Keratinocyte (primary cell): ENCODE results near the gene HOXD4. TPM values are rescaled to one million over a fixed set of nuclear protein-coding genes. Genes with fewer than 3 reads are reported as not detected.

Source experiments
- DNase-seq: peaks from one replicate; pipeline ENCODE4 v3.0.0-alpha.2; 2011; ENCODE audit warnings: low read depth, missing footprints, low spot score
- FAIRE-seq: peaks from 2 replicates; lab custom pipeline; 2011; peaks lifted over from hg19 to GRCh38; lab: Jason Lieb, UNC
- H2AFZ ChIP-seq: 2 replicates; pipeline ENCODE4 v1.6.0; 2012; ENCODE audit warnings: low read length, control low read depth, inconsistent platforms; ENCODE audit not compliant: control insufficient read depth
- H3K27ac ChIP-seq: 2 replicates; pipeline ENCODE4 v1.5.1; 2011; ENCODE audit warnings: low read length; ENCODE audit not compliant: control insufficient read depth, insufficient read depth
- H3K27me3 ChIP-seq: 3 replicates; pipeline ENCODE4 v1.6.0; 2011; ENCODE audit warnings: low read length; ENCODE audit not compliant: control insufficient read depth, insufficient read depth; ENCODE audit errors: extremely low read depth
- H3K36me3 ChIP-seq, 2 experiments: 2 replicates in 1 of 2; 3 replicates in 1 of 2; pipeline ENCODE4 v1.5.1; 2011; ENCODE audit warnings: low read length in 2 of 2, mild to moderate bottlenecking in 1 of 2; ENCODE audit not compliant: control insufficient read depth in 2 of 2, insufficient read depth in 2 of 2; ENCODE audit errors: extremely low read depth in 1 of 2
- H3K4me1 ChIP-seq: 3 replicates; pipeline ENCODE4 v1.5.1; 2011; ENCODE audit warnings: low read length; ENCODE audit not compliant: control insufficient read depth, insufficient read depth; ENCODE audit errors: extremely low read depth
- H3K4me2 ChIP-seq: 3 replicates; pipeline ENCODE4 v1.6.0; 2011; ENCODE audit warnings: low read depth, low read length; ENCODE audit not compliant: control insufficient read depth, insufficient read depth; ENCODE audit errors: extremely low read depth
- H3K4me3 ChIP-seq, 3 experiments: fragments of 200-600 bp in 1 of 3; sonication (generic) in 1 of 3; 2 replicates in 2 of 3; 3 replicates in 1 of 3; pipeline ENCODE4 v1.5.1; 2011 to 2016; ENCODE audit warnings: low read length in 3 of 3, mild to moderate bottlenecking in 3 of 3, control low read depth in 2 of 3, inconsistent platforms in 1 of 3, low read depth in 1 of 3, mixed read lengths in 1 of 3, mixed run types in 1 of 3, moderate library complexity in 1 of 3; ENCODE audit not compliant: control insufficient read depth in 2 of 3, insufficient read depth in 2 of 3; ENCODE audit errors: extremely low read depth in 1 of 3
- H3K79me2 ChIP-seq: 2 replicates; pipeline ENCODE4 v1.6.0; 2012; ENCODE audit warnings: low read length; ENCODE audit not compliant: control insufficient read depth, insufficient read depth
- H3K9ac ChIP-seq: 3 replicates; pipeline ENCODE4 v1.6.0; 2011; ENCODE audit warnings: low read length; ENCODE audit not compliant: control insufficient read depth, insufficient read depth; ENCODE audit errors: extremely low read depth
- H3K9me1 ChIP-seq: 3 replicates; pipeline ENCODE4 v1.6.0; 2011; ENCODE audit warnings: low read length; ENCODE audit not compliant: control insufficient read depth, insufficient read depth; ENCODE audit errors: extremely low read depth
- H3K9me3 ChIP-seq: 2 replicates; pipeline ENCODE4 v1.5.1; 2012; ENCODE audit warnings: low read depth, low read length; ENCODE audit not compliant: control insufficient read depth
- H4K20me1 ChIP-seq: 3 replicates; pipeline ENCODE4 v1.6.0; 2011; ENCODE audit warnings: low read length; ENCODE audit not compliant: control insufficient read depth, insufficient read depth; ENCODE audit errors: extremely low read depth
- CTCF ChIP-seq, 3 experiments: IDR thresholded peaks in 1 of 3; conservative IDR thresholded peaks in 1 of 3; optimal IDR thresholded peaks in 1 of 3; 2 replicates in 2 of 3; 3 replicates in 1 of 3; pipeline versions ENCODE3 to v1.5.1; 2011; ENCODE audit warnings: low read length in 3 of 3, mild to moderate bottlenecking in 3 of 3, moderate library complexity in 2 of 3, control low read depth in 1 of 3, inconsistent platforms in 1 of 3; ENCODE audit not compliant: insufficient read depth in 2 of 3; ENCODE audit errors: extremely low read depth in 1 of 3
- EZH2 ChIP-seq: IDR thresholded peaks from one replicate; pipeline ENCODE4 v1.6.1; 2012; ENCODE audit warnings: inconsistent platforms, mild to moderate bottlenecking, low read length, moderate library complexity
- dilution Hi-C: fragments of 300-500 bp; cut with MboI; formaldehyde crosslinking; loops from one replicate; pipeline ENCODE4 v1.7.0; 2020; ENCODE audit warnings: low sequenced_read_pairs; ENCODE audit not compliant: extremely low pct_ligation_motif_present
- polyA plus RNA-seq, 5 experiments: library from polyadenylated mRNA; depleted of rRNA in 3 of 5; stranded (reverse) in 3 of 5; stranded (forward) in 1 of 5; unstranded in 1 of 5; fragments of >200 nt; gene quantifications; 1 replicate in 1 of 5; 2 replicates in 3 of 5; 3 replicates in 1 of 5; pipeline versions ENCODE4 v1.2.1 to v1.2.3, GENCODE V29; 2011 to 2012; ENCODE audit warnings: missing spikeins in 2 of 5, low read depth in 1 of 5, low replicate concordance in 1 of 5

The HOXD4 gene
- polyA plus RNA-seq, 1 donor (not counting 4 experiments of a cell fraction or from before 2014, with no cell fraction given) = not detected

DNA sequence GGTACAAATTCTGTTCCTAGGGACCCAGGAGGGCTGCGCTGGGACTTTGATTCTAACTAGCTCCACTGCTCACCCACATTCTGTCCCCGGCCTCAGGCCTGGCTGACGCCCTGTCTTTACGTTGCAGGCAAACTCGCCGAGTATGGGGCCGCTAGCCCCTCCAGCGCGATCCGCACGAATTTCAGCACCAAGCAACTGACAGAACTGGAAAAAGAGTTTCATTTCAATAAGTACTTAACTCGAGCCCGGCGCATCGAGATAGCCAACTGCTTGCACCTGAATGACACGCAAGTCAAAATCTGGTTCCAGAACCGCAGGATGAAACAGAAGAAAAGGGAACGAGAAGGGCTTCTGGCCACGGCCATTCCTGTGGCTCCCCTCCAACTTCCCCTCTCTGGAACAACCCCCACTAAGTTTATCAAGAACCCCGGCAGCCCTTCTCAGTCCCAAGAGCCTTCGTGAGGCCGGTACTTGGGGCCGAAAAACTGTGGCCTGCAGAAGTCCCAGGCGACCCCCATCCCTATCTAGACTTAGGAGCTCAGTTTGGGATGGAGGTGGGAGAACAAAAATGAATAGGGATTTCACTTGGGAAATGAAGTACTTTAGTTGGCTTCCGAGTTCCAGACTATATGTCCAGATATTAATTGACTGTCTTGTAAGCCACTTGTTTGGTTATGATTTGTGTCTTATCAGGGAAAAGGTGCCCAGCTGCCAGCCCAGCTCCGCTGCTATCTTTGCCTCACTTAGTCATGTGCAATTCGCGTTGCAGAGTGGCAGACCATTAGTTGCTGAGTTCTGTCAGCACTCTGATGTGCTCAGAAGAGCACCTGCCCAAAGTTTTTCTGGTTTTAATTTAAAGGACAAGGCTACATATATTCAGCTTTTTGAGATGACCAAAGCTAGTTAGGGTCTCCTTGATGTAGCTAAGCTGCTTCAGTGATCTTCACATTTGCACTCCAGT lies 38.6 kb downstream of the HOXD4 start:
- Histone ChIP-seq H3K4me1 (peaks cover 6% of the 10 kb centered on the region), H3K9ac (no peak overlapping the region), H3K36me3 (no peaks in the 10 kb centered on the region), H2AFZ (no peak overlapping the region), H3K9me1 (no peaks in the 10 kb centered on the region), H3K4me3 (no peak overlapping the region), H3K27ac (no peak overlapping the region), H3K9me3 (no peaks in the 10 kb centered on the region), H3K4me2 (no peak overlapping the region), H3K79me2 (no peaks in the 10 kb centered on the region), H3K27me3 (peaks cover 60% of the 10 kb centered on the region), H4K20me1 (no peaks in the 10 kb centered on the region)
- no peak for DNase-seq
- FAIRE-seq = no peak
- TF ChIP-seq EZH2 (peak; percentile 83), CTCF (optimal IDR thresholded peaks at IDR 0.05 in 1 of 3, IDR thresholded peaks at IDR 0.05 in 1 of 3, conservative IDR thresholded peaks at IDR 0.05 in 1 of 3; ENCODE audit: extremely low read depth in 1 of 3, insufficient read depth in 2 of 3, low read length in 3 of 3) (no peak)
- dilution Hi-C loops = no loop called here

DNA sequence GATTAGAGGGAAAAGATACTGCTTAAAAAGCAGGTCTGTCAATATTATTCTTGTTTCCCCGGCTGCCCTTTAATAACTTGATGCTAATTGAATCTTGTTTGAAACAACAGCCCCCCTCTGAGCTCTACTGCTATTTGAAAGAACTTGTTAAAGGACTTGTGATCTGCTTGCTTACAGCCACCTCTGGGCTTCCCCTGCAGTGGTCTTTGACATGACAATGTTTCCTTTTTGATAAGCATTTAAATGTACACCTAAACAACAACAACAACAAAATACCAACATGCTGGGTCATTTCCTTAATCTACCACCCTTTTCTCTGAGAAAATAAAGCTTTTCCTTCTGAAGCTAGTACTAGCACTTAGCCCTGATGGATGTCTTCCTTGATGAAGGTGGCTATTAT lies 41.0 kb downstream of the HOXD4 start:
- Histone ChIP-seq H3K9me3 (no peaks in the 10 kb centered on the region), H2AFZ (no peak overlapping the region), H4K20me1 (no peaks in the 10 kb centered on the region), H3K36me3 (no peaks in the 10 kb centered on the region), H3K4me2 (no peak overlapping the region), H3K4me1 (peaks cover 6% of the 10 kb centered on the region), H3K4me3 (no peak overlapping the region), H3K9ac (no peak overlapping the region), H3K27ac (no peak overlapping the region), H3K27me3 (peaks cover 46% of the 10 kb centered on the region), H3K9me1 (no peaks in the 10 kb centered on the region), H3K79me2 (no peaks in the 10 kb centered on the region)
- TF ChIP-seq CTCF (optimal IDR thresholded peaks at IDR 0.05 in 1 of 3, IDR thresholded peaks at IDR 0.05 in 1 of 3, conservative IDR thresholded peaks at IDR 0.05 in 1 of 3; ENCODE audit: extremely low read depth in 1 of 3, insufficient read depth in 2 of 3, low read length in 3 of 3) (no peak), EZH2 (no peak)
- no peak for DNase-seq
- dilution Hi-C loops = no loop called here
- FAIRE-seq = no peak
